ENCODE data around the gene ZNF502.

DNA sequence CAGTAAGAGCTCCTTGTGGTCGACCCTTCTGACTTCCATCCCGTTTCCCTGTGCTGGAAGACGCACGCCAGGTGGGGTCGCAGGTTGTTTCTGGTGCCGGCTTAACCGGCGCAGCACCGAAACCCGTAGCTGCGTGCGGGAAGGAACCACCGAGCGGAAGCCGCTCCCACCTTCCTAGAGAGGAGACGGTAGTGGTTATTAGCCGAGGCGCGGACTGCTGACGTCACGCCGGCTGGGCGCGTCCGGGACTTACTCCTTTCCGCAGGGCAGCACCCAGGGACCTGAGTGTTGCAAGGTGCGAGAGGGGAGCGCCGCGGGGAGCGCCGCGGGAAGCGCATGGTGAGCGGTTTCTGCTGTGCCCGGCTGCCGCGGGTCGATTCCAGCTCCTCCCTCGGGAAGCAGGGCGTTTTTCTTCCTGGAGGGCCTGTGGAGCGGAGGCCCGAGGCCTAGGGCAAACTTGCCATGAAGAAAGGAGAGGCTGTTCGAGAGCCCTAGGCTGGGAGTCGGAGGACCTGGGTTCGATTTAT is 17.0 kb downstream of the ZNF502 start, which contains the start of gene ZNF501:
- TF ChIP-seq, protein P1, sequence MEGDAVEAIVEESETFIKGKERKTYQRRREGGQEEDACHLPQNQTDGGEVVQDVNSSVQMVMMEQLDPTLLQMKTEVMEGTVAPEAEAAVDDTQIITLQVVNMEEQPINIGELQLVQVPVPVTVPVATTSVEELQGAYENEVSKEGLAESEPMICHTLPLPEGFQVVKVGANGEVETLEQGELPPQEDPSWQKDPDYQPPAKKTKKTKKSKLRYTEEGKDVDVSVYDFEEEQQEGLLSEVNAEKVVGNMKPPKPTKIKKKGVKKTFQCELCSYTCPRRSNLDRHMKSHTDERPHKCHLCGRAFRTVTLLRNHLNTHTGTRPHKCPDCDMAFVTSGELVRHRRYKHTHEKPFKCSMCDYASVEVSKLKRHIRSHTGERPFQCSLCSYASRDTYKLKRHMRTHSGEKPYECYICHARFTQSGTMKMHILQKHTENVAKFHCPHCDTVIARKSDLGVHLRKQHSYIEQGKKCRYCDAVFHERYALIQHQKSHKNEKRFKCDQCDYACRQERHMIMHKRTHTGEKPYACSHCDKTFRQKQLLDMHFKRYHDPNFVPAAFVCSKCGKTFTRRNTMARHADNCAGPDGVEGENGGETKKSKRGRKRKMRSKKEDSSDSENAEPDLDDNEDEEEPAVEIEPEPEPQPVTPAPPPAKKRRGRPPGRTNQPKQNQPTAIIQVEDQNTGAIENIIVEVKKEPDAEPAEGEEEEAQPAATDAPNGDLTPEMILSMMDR (tag by site-specific recombination; IDR thresholded peaks at IDR 0.05): no peak
- no peak; the same call in 1 of the 2 replicates for TF ChIP-seq TRIM28 (IDR thresholded peaks at IDR 0.05; ENCODE audit: borderline replicate concordance, low read length)
- TF ChIP-seq, protein P2, sequence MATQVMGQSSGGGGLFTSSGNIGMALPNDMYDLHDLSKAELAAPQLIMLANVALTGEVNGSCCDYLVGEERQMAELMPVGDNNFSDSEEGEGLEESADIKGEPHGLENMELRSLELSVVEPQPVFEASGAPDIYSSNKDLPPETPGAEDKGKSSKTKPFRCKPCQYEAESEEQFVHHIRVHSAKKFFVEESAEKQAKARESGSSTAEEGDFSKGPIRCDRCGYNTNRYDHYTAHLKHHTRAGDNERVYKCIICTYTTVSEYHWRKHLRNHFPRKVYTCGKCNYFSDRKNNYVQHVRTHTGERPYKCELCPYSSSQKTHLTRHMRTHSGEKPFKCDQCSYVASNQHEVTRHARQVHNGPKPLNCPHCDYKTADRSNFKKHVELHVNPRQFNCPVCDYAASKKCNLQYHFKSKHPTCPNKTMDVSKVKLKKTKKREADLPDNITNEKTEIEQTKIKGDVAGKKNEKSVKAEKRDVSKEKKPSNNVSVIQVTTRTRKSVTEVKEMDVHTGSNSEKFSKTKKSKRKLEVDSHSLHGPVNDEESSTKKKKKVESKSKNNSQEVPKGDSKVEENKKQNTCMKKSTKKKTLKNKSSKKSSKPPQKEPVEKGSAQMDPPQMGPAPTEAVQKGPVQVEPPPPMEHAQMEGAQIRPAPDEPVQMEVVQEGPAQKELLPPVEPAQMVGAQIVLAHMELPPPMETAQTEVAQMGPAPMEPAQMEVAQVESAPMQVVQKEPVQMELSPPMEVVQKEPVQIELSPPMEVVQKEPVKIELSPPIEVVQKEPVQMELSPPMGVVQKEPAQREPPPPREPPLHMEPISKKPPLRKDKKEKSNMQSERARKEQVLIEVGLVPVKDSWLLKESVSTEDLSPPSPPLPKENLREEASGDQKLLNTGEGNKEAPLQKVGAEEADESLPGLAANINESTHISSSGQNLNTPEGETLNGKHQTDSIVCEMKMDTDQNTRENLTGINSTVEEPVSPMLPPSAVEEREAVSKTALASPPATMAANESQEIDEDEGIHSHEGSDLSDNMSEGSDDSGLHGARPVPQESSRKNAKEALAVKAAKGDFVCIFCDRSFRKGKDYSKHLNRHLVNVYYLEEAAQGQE (tag by site-specific recombination; IDR thresholded peaks at IDR 0.05): no peak
- TF ChIP-seq ZBTB8A (tag by site-specific recombination; IDR thresholded peaks at IDR 0.05): peak; percentile 53
